Suprapubic skin (tissue), 4 donors: ENCODE results near the gene WDR89.

Source experiments
- CTCF ChIP-seq, 2 donors: fragments of 200-600 bp in 1 of 2; fragments of 450-650 bp in 1 of 2; sonication (generic) in 1 of 2; IDR thresholded peaks; one replicate each; pipeline ENCODE4 v1.5.1; 2016 to 2019; ENCODE audit warnings: antibody characterized with exemption in 2 of 2, mild to moderate bottlenecking in 1 of 2, moderate library complexity in 1 of 2
- EP300 ChIP-seq: sonication (generic); formaldehyde crosslinking; IDR thresholded peaks from one replicate; pipeline ENCODE4 v1.6.1; 2017; ENCODE audit warnings: antibody characterized with exemption
- POLR2A ChIP-seq, 2 donors: fragments of 450-650 bp; IDR thresholded peaks; one replicate each; pipeline ENCODE4 v1.6.1; 2017; ENCODE audit warnings: antibody characterized with exemption in 2 of 2, mild to moderate bottlenecking in 2 of 2, moderate library complexity in 2 of 2
- POLR2AphosphoS5 ChIP-seq, 3 donors: sonication (generic); formaldehyde crosslinking; IDR thresholded peaks; one replicate each; pipeline ENCODE4 v1.6.1; 2017; ENCODE audit warnings: antibody characterized with exemption in 3 of 3

GRCh38 chr14:63578300-63578699, 63.4 kb downstream of the WDR89 start:
- TF ChIP-seq POLR2A (IDR thresholded peaks at IDR 0.05) = no peak
- no peak for TF ChIP-seq CTCF (IDR thresholded peaks at IDR 0.05)
- no peak for TF ChIP-seq POLR2AphosphoS5 (IDR thresholded peaks at IDR 0.05)
- TF ChIP-seq EP300 = no peak
